OCI-LY7 (cell line): ENCODE data around the gene OAF. TPM values are rescaled to one million over a fixed set of nuclear protein-coding genes. Genes with fewer than 3 reads are reported as not detected.

Experiments used
- BruUV-seq: library from RNA; stranded (reverse); fragments of 400-500 nt; replicated peaks from 2 replicates; lab custom pipeline; 2021; lab: Mats Ljungman, UMichigan
- CTCF ChIA-PET: fragments of 300-600 bp; sonication (Branson Sonifier 250); formaldehyde crosslinking; loops from one replicate; lab custom pipeline; 2022; ENCODE audit warnings: antibody characterized with exemption; ENCODE audit not compliant: unreplicated experiment; lab: Charles Lee
- POLR2A ChIA-PET: fragments of 300-600 bp; sonication (Branson Sonifier 250); formaldehyde crosslinking; loops from one replicate; lab custom pipeline; 2022; ENCODE audit warnings: antibody characterized with exemption; lab: Charles Lee
- DNase-seq: peaks from one replicate; pipeline ENCODE4 v3.0.0-alpha.2; 2015; ENCODE audit warnings: low spot score
- H2AFZ ChIP-seq: fragments of 200-600 bp; sonication (generic), shearing (Covaris generic); 2 replicates; pipeline ENCODE4 v1.6.1; 2014; ENCODE audit warnings: mild to moderate bottlenecking, antibody characterized with exemption, low read length, moderate library complexity
- H3K27ac ChIP-seq: fragments of 200-600 bp; sonication (generic); 2 replicates; pipeline ENCODE4 v1.5.1; 2014; ENCODE audit warnings: mixed run types, low read depth, mild to moderate bottlenecking, moderate library complexity, low read length, inconsistent platforms; ENCODE audit not compliant: poor library complexity, severe bottlenecking
- H3K36me3 ChIP-seq: fragments of 200-600 bp; sonication (generic); 2 replicates; pipeline ENCODE4 v1.6.1; 2014; ENCODE audit warnings: mild to moderate bottlenecking, antibody characterized with exemption, low read length, moderate library complexity, mixed read lengths; ENCODE audit not compliant: insufficient read depth
- H3K4me1 ChIP-seq: fragments of 200-600 bp; sonication (generic); 2 replicates; pipeline ENCODE4 v1.5.1; 2014; ENCODE audit warnings: mild to moderate bottlenecking, low read length; ENCODE audit not compliant: insufficient read depth, poor library complexity, severe bottlenecking
- H3K4me2 ChIP-seq: fragments of 200-600 bp; sonication (generic); 2 replicates; pipeline ENCODE4 v1.6.1; 2014; ENCODE audit warnings: mild to moderate bottlenecking, low read length
- H3K4me3 ChIP-seq: fragments of 200-600 bp; sonication (generic); 2 replicates; pipeline ENCODE4 v1.5.1; 2014; ENCODE audit warnings: mild to moderate bottlenecking, low read depth, low read length; ENCODE audit not compliant: poor library complexity, severe bottlenecking
- H3K79me2 ChIP-seq: fragments of 200-600 bp; sonication (generic); 2 replicates; pipeline ENCODE4 v1.6.1; 2016; ENCODE audit warnings: low read depth, mild to moderate bottlenecking, low read length, moderate library complexity, mixed read lengths; ENCODE audit not compliant: insufficient read depth
- H3K9me2 ChIP-seq: fragments of 200-600 bp; sonication (generic); 2 replicates; pipeline ENCODE4 v1.6.1; 2016; ENCODE audit warnings: mild to moderate bottlenecking, low read length, mixed read lengths; ENCODE audit not compliant: insufficient read depth
- H3K9me3 ChIP-seq: fragments of 200-600 bp; sonication (generic); 2 replicates; pipeline ENCODE4 v1.6.1; 2014; ENCODE audit warnings: mild to moderate bottlenecking, mixed run types, low read length, mixed read lengths
- H4K20me1 ChIP-seq: fragments of 200-600 bp; sonication (generic); 2 replicates; pipeline ENCODE4 v1.6.1; 2014; ENCODE audit warnings: mild to moderate bottlenecking, antibody characterized with exemption, low read length, moderate library complexity, mixed read lengths; ENCODE audit not compliant: insufficient read depth
- EZH2phosphoT487 ChIP-seq: fragments of 200-600 bp; sonication (generic); IDR thresholded peaks from 2 replicates; pipeline ENCODE4 v1.6.1; 2018; ENCODE audit warnings: low read depth, borderline replicate concordance, mild to moderate bottlenecking, mixed run types, antibody characterized with exemption, low read length, moderate library complexity, mixed read lengths
- intact Hi-C: fragments of 100-400 bp; cut with micrococcal nuclease; formaldehyde crosslinking; loops from one replicate; pipeline ENCODE4 v1.10.0; 2022; ENCODE audit not compliant: unreplicated experiment
- total RNA-seq, 2 experiments: library from RNA; depleted of rRNA in 1 of 2; stranded (reverse); fragments of >200 nt in 1 of 2; shearing (Covaris generic) in 1 of 2; gene quantifications; 2 replicates each; pipeline ENCODE4 v1.2.3, GENCODE V29; 2014 to 2022
- TF ChIP-seq, protein P1 (sequence below): fragments of 200-600 bp; sonication (generic); conservative IDR thresholded peaks from 2 replicates; pipeline ENCODE4 v1.5.1; 2014; ENCODE audit warnings: mild to moderate bottlenecking, antibody characterized with exemption, low read length, moderate library complexity, mixed read lengths

OAF gene
- total RNA-seq, 2 experiments from 2014 or later: 3.4 to 3.8 TPM

DNA sequence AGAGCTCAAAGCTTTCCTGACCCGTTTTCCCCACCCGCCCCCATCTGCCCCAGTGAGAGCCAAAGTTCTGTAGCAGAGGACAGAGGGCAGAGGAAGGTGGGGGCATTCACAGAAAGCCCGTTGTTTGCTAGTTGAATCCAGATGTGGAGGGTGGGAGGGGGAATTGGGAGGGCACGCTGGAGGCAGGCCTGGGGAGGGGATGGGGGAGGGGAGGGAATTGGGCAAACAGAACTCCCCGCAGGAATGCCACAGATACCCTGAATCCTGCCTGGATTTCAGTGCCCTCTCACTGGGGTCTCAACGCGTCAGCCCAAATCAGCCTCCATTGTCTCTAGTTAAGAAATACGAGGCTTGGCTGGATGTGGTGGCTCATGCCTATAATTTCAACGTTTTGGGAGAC, 12.9 kb upstream of the OAF start:
- Histone ChIP-seq H3K9me3 (no peaks in the 10 kb centered on the region), H3K4me3 (no peak overlapping the region), H4K20me1 (no peaks in the 10 kb centered on the region), H3K9me2 (no peaks in the 10 kb centered on the region), H3K36me3 (no peaks in the 10 kb centered on the region), H3K27ac (no peak overlapping the region), H3K4me1 (no peaks in the 10 kb centered on the region), H2AFZ (no peak overlapping the region), H3K79me2 (no peaks in the 10 kb centered on the region), H3K4me2 (no peak overlapping the region)
- no TSS peak for BruUV-seq
- intact Hi-C loops: no loop called here
- CTCF ChIA-PET: no interaction called here
- no peak for TF ChIP-seq EZH2phosphoT487
- TF ChIP-seq, protein P1, sequence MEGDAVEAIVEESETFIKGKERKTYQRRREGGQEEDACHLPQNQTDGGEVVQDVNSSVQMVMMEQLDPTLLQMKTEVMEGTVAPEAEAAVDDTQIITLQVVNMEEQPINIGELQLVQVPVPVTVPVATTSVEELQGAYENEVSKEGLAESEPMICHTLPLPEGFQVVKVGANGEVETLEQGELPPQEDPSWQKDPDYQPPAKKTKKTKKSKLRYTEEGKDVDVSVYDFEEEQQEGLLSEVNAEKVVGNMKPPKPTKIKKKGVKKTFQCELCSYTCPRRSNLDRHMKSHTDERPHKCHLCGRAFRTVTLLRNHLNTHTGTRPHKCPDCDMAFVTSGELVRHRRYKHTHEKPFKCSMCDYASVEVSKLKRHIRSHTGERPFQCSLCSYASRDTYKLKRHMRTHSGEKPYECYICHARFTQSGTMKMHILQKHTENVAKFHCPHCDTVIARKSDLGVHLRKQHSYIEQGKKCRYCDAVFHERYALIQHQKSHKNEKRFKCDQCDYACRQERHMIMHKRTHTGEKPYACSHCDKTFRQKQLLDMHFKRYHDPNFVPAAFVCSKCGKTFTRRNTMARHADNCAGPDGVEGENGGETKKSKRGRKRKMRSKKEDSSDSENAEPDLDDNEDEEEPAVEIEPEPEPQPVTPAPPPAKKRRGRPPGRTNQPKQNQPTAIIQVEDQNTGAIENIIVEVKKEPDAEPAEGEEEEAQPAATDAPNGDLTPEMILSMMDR: no peak
- POLR2A ChIA-PET: no interaction called here
- DNase-seq: no peak

DNA sequence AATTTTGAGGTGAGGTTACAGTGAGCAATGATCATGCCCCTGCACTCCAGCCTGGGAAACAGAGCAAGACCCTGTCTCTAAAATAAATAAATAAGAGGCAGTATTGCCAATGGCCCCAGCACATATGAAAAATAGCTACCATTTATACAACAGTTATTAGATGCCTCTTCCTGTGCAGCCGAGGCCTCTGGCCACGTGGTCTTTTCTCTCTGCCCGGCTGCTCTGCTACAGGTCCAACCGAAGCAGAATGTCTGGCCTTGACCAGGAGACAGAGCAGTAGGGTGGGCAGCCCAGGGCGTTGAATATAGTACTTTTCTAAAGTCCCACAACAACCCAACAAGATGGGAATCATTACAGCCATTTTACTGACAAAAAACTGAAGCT, 12.4 kb upstream of the OAF start:
- no peak overlapping the region for H3K4me3 ChIP-seq
- CTCF ChIA-PET: no interaction called here
- intact Hi-C loops: no loop called here
- no peaks in the 10 kb centered on the region for H3K36me3 ChIP-seq
- H3K4me2 ChIP-seq: no peak overlapping the region
- H3K4me1 ChIP-seq: no peaks in the 10 kb centered on the region
- no peaks in the 10 kb centered on the region for H3K79me2 ChIP-seq
- no peak for DNase-seq
- H3K9me2 ChIP-seq: no peaks in the 10 kb centered on the region
- no peak overlapping the region for H3K27ac ChIP-seq
- BruUV-seq: no TSS peak
- TF ChIP-seq, protein P1: no peak
- TF ChIP-seq EZH2phosphoT487: no peak
- H4K20me1 ChIP-seq: no peaks in the 10 kb centered on the region
- H2AFZ ChIP-seq: no peak overlapping the region
- POLR2A ChIA-PET: no interaction called here
- no peaks in the 10 kb centered on the region for H3K9me3 ChIP-seq

DNA sequence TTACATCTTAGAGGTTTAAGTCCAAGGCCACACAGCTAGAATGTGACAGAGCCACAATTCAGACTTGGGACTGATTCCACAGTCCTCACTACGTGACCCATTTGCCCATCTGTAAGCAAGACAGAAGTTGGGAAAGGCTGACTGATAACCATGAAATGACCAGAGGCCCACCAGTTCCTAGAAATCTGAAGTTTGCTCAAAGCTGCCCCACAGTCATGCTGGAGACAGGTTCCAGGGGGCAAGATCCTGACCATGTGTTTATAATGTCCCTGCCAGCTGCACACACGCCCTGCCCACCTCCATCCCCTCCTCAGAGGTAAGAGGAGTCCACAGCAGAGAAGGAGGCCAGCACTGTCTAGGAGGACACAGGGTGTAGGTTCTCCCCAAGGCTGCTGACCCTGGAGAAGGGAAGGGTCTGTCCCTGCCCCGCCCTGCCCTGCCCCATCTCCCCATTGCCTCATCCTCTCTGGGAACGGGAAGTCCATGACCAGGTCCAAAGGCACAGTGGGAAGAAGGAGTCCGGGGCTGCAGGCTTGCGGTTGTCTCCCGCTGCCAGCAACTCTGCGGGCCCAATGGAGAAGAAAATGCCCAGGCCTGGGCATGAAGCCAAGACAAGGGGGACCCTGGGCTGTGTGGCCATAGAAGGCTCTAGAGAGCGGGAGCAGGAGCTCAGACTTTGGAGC, 11.9 kb upstream of the OAF start:
- POLR2A ChIA-PET: no interaction called here

More for the DNA sequence above, 11.9 kb upstream of the OAF start:
- Histone ChIP-seq H3K4me1 (no peaks in the 10 kb centered on the region), H3K9me2 (no peaks in the 10 kb centered on the region), H3K9me3 (no peaks in the 10 kb centered on the region), H3K79me2 (no peaks in the 10 kb centered on the region), H3K4me3 (no peak overlapping the region), H3K36me3 (no peaks in the 10 kb centered on the region), H3K27ac (no peak overlapping the region), H2AFZ (no peak overlapping the region), H3K4me2 (no peak overlapping the region), H4K20me1 (no peaks in the 10 kb centered on the region)
- CTCF ChIA-PET: no interaction called here
- no peak for TF ChIP-seq EZH2phosphoT487
- TF ChIP-seq, protein P1: no peak
- DNase-seq: no peak
- intact Hi-C loops: no loop called here
- no TSS peak for BruUV-seq
